H9 (cell line): Measurements from ENCODE around the gene TRPM3. TPM values are rescaled to one million over a fixed set of nuclear protein-coding genes. Genes with fewer than 3 reads are reported as not detected.

ENCODE experiments used
- DNase-seq: peaks from one replicate; pipeline ENCODE4 v3.0.0-alpha.2; 2017
- H2AFZ ChIP-seq: one replicate; pipeline ENCODE4 v1.6.1; 2013; ENCODE audit warnings: mild to moderate bottlenecking, low read length, control low read depth, moderate library complexity
- H2AK5ac ChIP-seq: 2 replicates; pipeline ENCODE4 v1.6.1; 2013; ENCODE audit warnings: low read length, control low read depth, mixed read lengths; ENCODE audit not compliant: insufficient read length
- H2BK120ac ChIP-seq: one replicate; pipeline ENCODE4 v1.6.1; 2013; ENCODE audit warnings: low read depth, mild to moderate bottlenecking, low read length, control low read depth, inconsistent platforms; ENCODE audit not compliant: poor library complexity, severe bottlenecking
- H2BK12ac ChIP-seq: 2 replicates; pipeline ENCODE4 v1.6.1; 2013; ENCODE audit warnings: low read length, control low read depth, mixed read lengths, low read depth; ENCODE audit not compliant: insufficient read length
- H2BK15ac ChIP-seq: 2 replicates; pipeline ENCODE4 v1.6.1; 2013; ENCODE audit warnings: low read depth, low read length, control low read depth
- H2BK20ac ChIP-seq: one replicate; pipeline ENCODE4 v1.6.1; 2013; ENCODE audit warnings: low read depth, mild to moderate bottlenecking, low read length, control low read depth, inconsistent platforms; ENCODE audit not compliant: poor library complexity, severe bottlenecking
- H2BK5ac ChIP-seq: 2 replicates; pipeline ENCODE4 v1.6.1; 2013; ENCODE audit warnings: low read length, control low read depth, mixed read lengths; ENCODE audit not compliant: insufficient read length
- H3K14ac ChIP-seq: 2 replicates; pipeline ENCODE4 v1.6.1; 2013; ENCODE audit warnings: low read length, control low read depth; ENCODE audit not compliant: insufficient read depth
- H3K18ac ChIP-seq: 2 replicates; pipeline ENCODE4 v1.6.1; 2013; ENCODE audit warnings: low read depth, mild to moderate bottlenecking, mixed read lengths, low read length, control low read depth; ENCODE audit not compliant: insufficient read length
- H3K23ac ChIP-seq: 2 replicates; pipeline ENCODE4 v1.6.1; 2013; ENCODE audit warnings: low read length, control low read depth, mixed read lengths, low read depth; ENCODE audit not compliant: insufficient read length
- H3K23me2 ChIP-seq: 2 replicates; pipeline ENCODE4 v1.6.1; 2013; ENCODE audit warnings: low read depth, mild to moderate bottlenecking, mixed read lengths, low read length, control low read depth; ENCODE audit not compliant: insufficient read length, poor library complexity, severe bottlenecking
- H3K27ac ChIP-seq: 2 replicates; pipeline ENCODE4 v1.5.1; 2013; ENCODE audit warnings: low read length, control low read depth, mixed read lengths, low read depth; ENCODE audit not compliant: insufficient read length
- H3K27me3 ChIP-seq: 2 replicates; pipeline ENCODE4 v1.6.1; 2013; ENCODE audit warnings: low read length, control low read depth, inconsistent platforms; ENCODE audit not compliant: insufficient read depth
- H3K4ac ChIP-seq: 2 replicates; pipeline ENCODE4 v1.6.1; 2013; ENCODE audit warnings: low read depth, mild to moderate bottlenecking, control low read depth, inconsistent platforms, low read length, moderate library complexity
- H3K4me1 ChIP-seq: 2 replicates; pipeline ENCODE4 v1.6.1; 2013; ENCODE audit warnings: low read length, control low read depth, inconsistent platforms; ENCODE audit not compliant: insufficient read depth
- H3K4me2 ChIP-seq: 2 replicates; pipeline ENCODE4 v1.6.1; 2013; ENCODE audit warnings: low read length, control low read depth, mixed read lengths; ENCODE audit not compliant: insufficient read length, insufficient read depth
- H3K56ac ChIP-seq: 2 replicates; pipeline ENCODE4 v1.6.1; 2013; ENCODE audit warnings: low read depth, mild to moderate bottlenecking, mixed read lengths, low read length, control low read depth; ENCODE audit not compliant: insufficient read length
- H3K79me1 ChIP-seq: 2 replicates; pipeline ENCODE4 v1.6.1; 2013; ENCODE audit warnings: low read depth, mild to moderate bottlenecking, moderate library complexity, low read length, control low read depth, inconsistent platforms; ENCODE audit not compliant: insufficient read depth, poor library complexity, severe bottlenecking
- H3K79me2 ChIP-seq: 2 replicates; pipeline ENCODE4 v1.6.1; 2013; ENCODE audit warnings: low read length, control low read depth, inconsistent platforms; ENCODE audit not compliant: insufficient read depth
- H3K9ac ChIP-seq: 2 replicates; pipeline ENCODE4 v1.6.1; 2013; ENCODE audit warnings: low read length, control low read depth, mixed read lengths; ENCODE audit not compliant: insufficient read length; ENCODE audit errors: extremely low read depth
- H3K9me3 ChIP-seq: one replicate; pipeline ENCODE4 v1.6.1; 2013; ENCODE audit warnings: low read depth, low read length, inconsistent platforms; ENCODE audit not compliant: control insufficient read depth
- H3T11ph ChIP-seq: one replicate; pipeline ENCODE4 v1.6.1; 2013; ENCODE audit warnings: mild to moderate bottlenecking, low read length, control low read depth, inconsistent platforms
- H4K20me1 ChIP-seq: one replicate; pipeline ENCODE4 v1.6.1; 2013; ENCODE audit not compliant: control insufficient read depth, insufficient read length, insufficient read depth
- H4K5ac ChIP-seq: 2 replicates; pipeline ENCODE4 v1.6.1; 2013; ENCODE audit warnings: low read depth, mild to moderate bottlenecking, mixed read lengths, low read length, control low read depth; ENCODE audit not compliant: insufficient read length
- H4K8ac ChIP-seq: replicated peaks from 2 replicates; pipeline ENCODE4 v1.6.1; 2013; ENCODE audit warnings: low read length, control low read depth, mixed read lengths, low read depth; ENCODE audit not compliant: insufficient read length
- H4K91ac ChIP-seq: 2 replicates; pipeline ENCODE4 v1.6.1; 2013; ENCODE audit warnings: low read depth, mild to moderate bottlenecking, moderate library complexity, mixed read lengths, low read length, control low read depth; ENCODE audit not compliant: insufficient read length
- H3K27ac Mint-ChIP-seq, 3 experiments: 2 replicates in 2 of 3; 3 replicates in 1 of 3; pipeline ENCODE4 v1.8.0; 2020 to 2021; ENCODE audit warnings: mixed read lengths in 3 of 3, mild to moderate bottlenecking in 1 of 3, moderate library complexity in 1 of 3
- H3K27me3 Mint-ChIP-seq: 2 replicates; pipeline ENCODE4 v1.8.0; 2021; ENCODE audit warnings: low read depth, mild to moderate bottlenecking, moderate library complexity, mixed read lengths
- H3K36me3 Mint-ChIP-seq, 3 experiments: 2 replicates in 2 of 3; 3 replicates in 1 of 3; pipeline ENCODE4 v1.8.0; 2020 to 2021; ENCODE audit warnings: low read depth in 3 of 3, mixed read lengths in 3 of 3; ENCODE audit not compliant: insufficient read depth in 1 of 3
- H3K4me1 Mint-ChIP-seq, 2 experiments: 2 replicates each; pipeline ENCODE4 v1.8.0; 2020; ENCODE audit warnings: mixed read lengths in 2 of 2
- H3K4me3 Mint-ChIP-seq, 2 experiments: 2 replicates in 1 of 2; 3 replicates in 1 of 2; pipeline ENCODE4 v1.8.0; 2020 to 2021; ENCODE audit warnings: mild to moderate bottlenecking in 2 of 2, mixed read lengths in 2 of 2, moderate library complexity in 1 of 2
- H3K9me3 Mint-ChIP-seq, 2 experiments: 2 replicates in 1 of 2; 3 replicates in 1 of 2; pipeline ENCODE4 v1.8.0; 2020; ENCODE audit warnings: mild to moderate bottlenecking in 2 of 2, mixed read lengths in 2 of 2, moderate library complexity in 1 of 2
- CTCF ChIP-seq: fragments of 200-600 bp; sonication (generic); conservative IDR thresholded peaks from 3 replicates; pipeline ENCODE4 v1.8.0; 2021; ENCODE audit warnings: antibody characterized with exemption, mild to moderate bottlenecking
- WGBS: extraction: QIAGEN DNeasy Blood & Tissue Kit; methylation state at CpG from one replicate; pipeline ENCODE4 v1.1.7; 2013; ENCODE audit warnings: missing lambda C conversion rate, low lambda C conversion rate, mixed read lengths; ENCODE audit not compliant: insufficient read length; ENCODE audit errors: extremely low coverage; 5-methylcytosine and 5-hydroxymethylcytosine counted together
- total RNA-seq: library from RNA; stranded (reverse); gene quantifications from 2 replicates; pipeline ENCODE4 v1.2.1, GENCODE V29; 2021

Gene TRPM3
- total RNA-seq, 1 experiment from 2014 or later: 10.3 TPM

GRCh38 chr9:70823284-70823683, 298.1 kb downstream of the TRPM3 start:
- Histone ChIP-seq H3K23ac (no peak overlapping the region), H2BK12ac (no peak overlapping the region), H3K79me2 (no peaks in the 10 kb centered on the region), H3K4me2 (no peak overlapping the region), H2AK5ac (no peak overlapping the region), H4K5ac (no peak overlapping the region), H3K27me3 (no peaks in the 10 kb centered on the region), H2BK5ac (no peak overlapping the region), H3K9me3 (no peaks in the 10 kb centered on the region), H4K91ac (no peak overlapping the region), H3K79me1 (no peaks in the 10 kb centered on the region), H2AFZ (no peak overlapping the region), H4K20me1 (no peaks in the 10 kb centered on the region), H2BK120ac (no peak overlapping the region), H3K27ac (no peak overlapping the region), H3K9ac (no peak overlapping the region), H3K4me1 (no peaks in the 10 kb centered on the region; the same call in 1 of the 2 replicates), H3K23me2 (no peaks in the 10 kb centered on the region), H2BK20ac (no peak overlapping the region), H3K56ac (no peak overlapping the region), H3K18ac (no peak overlapping the region), H2BK15ac (no peak overlapping the region), H3T11ph (no peak overlapping the region), H3K4ac (no peak overlapping the region), H3K14ac (no peak overlapping the region), H4K8ac (no peak overlapping the region)
- TF ChIP-seq CTCF: no peak
- Mint-ChIP-seq H3K36me3 (no peaks in the 10 kb centered on the region; a peak in 2 of 7 replicates), H3K9me3 (no peaks in the 10 kb centered on the region), H3K4me3 (no peak overlapping the region), H3K27me3 (no peaks in the 10 kb centered on the region), H3K27ac (no peak overlapping the region; a peak in 1 of 7 replicates), H3K4me1 (peaks cover 12 to 17% of the 10 kb centered on the region in 2 experiments)
- no CpG with 5 or more reads among the region's 7 CpGs for WGBS
- no peak for DNase-seq
